Ovary (tissue), 9 donors: ENCODE results near the gene IDH3A. TPM values are rescaled to one million over a fixed set of nuclear protein-coding genes. Genes with fewer than 3 reads are reported as not detected.

Experiments used
- DNase-seq, 5 donors: peaks; one replicate each; pipeline ENCODE4 v3.0.0-alpha.2; 2019 to 2020
- H3K27ac ChIP-seq, 2 donors: fragments of 200-600 bp; one replicate each; pipeline versions ENCODE4 v1.5.1 to v1.8.0; 2019 to 2022
- H3K27me3 ChIP-seq: fragments of 200-600 bp; one replicate; pipeline ENCODE4 v1.8.0; 2022
- H3K36me3 ChIP-seq: fragments of 200-600 bp; sonication (generic); one replicate; pipeline ENCODE4 v1.5.1; 2019
- H3K4me1 ChIP-seq: one replicate; pipeline ENCODE4 v1.8.1; 2013; ENCODE audit warnings: mild to moderate bottlenecking, moderate library complexity; ENCODE audit not compliant: insufficient read depth
- H3K4me3 ChIP-seq: fragments of 200-600 bp; sonication (generic); one replicate; pipeline ENCODE4 v1.5.1; 2017
- H3K9me3 ChIP-seq, 2 donors: fragments of 200-600 bp in 1 of 2; sonication (generic) in 1 of 2; one replicate each; pipeline versions ENCODE4 v1.5.1 to v1.8.1; 2013 to 2019; ENCODE audit warnings: mild to moderate bottlenecking in 1 of 2, moderate library complexity in 1 of 2
- EP300 ChIP-seq: sonication (generic); formaldehyde crosslinking; IDR thresholded peaks from one replicate; pipeline ENCODE4 v1.6.1; 2017; ENCODE audit warnings: antibody characterized with exemption
- POLR2A ChIP-seq: fragments of 450-650 bp; IDR thresholded peaks from one replicate; pipeline ENCODE4 v1.6.1; 2017; ENCODE audit warnings: antibody characterized with exemption, mild to moderate bottlenecking, moderate library complexity
- WGBS, 3 donors: extraction: QIAGEN DNeasy Blood & Tissue Kit in 1 of 3; methylation state at CpG; one replicate each; pipeline versions ENCODE4 v1.1.5 to v1.1.7; 2013 to 2017; 5-methylcytosine and 5-hydroxymethylcytosine counted together
- intact Hi-C, 4 donors: fragments of 100-400 bp; cut with DNase I; formaldehyde crosslinking; loops; one replicate each; pipeline versions ENCODE4 v1.11.0 to v1.15.1; 2022 to 2023
- polyA plus RNA-seq, 2 donors: library from polyadenylated mRNA; stranded (reverse); fragments of 200-250 nt in 1 of 2; fragments of 350-450 nt in 1 of 2; fragmentation: Illumina TruSeq in 1 of 2; extraction: RNeasy Lipid Tissue Mini Kit (QIAGEN cat#74804) in 1 of 2; gene quantifications; one replicate each; pipeline ENCODE4 v1.2.3, GENCODE V29; 2013 to 2014
- total RNA-seq, 7 donors: library from RNA; depleted of rRNA in 2 of 7; stranded (reverse); fragments of >200 nt in 2 of 7; fragmentation: NEBNext Ultra II Directional in 3 of 7; extraction: Animal tissue kit (Norgen Biotek cat#: 25700) in 3 of 7; gene quantifications; one replicate each; pipeline versions ENCODE4 v1.1.0 to v1.2.4, GENCODE V29; 2016 to 2023
- TF ChIP-seq, protein P1 (sequence below), 3 donors: fragments of 450-650 bp in 2 of 3; fragments of 200-600 bp in 1 of 3; IDR thresholded peaks; one replicate each; pipeline versions ENCODE4 v1.5.1 to v1.8.0; 2016 to 2022; ENCODE audit warnings: antibody characterized with exemption in 3 of 3, mild to moderate bottlenecking in 1 of 3
- donor health status: DM: no; HTN: no; CAD: no; lungs with moderate emphysema.
- donor health status: DM: no; HTN: no; CAD: no.
- donor health status: Bipolar disorder and iron deficiency.
- donor health status: DM: yes; HTN: yes; CAD: no.
- donor health status: DM: no; HTN: no; CAD: no.
- donor health status: DM: yes; HTN: yes; CAD: no.

The IDH3A gene
- total and polyA plus RNA-seq, 9 donors: 19.4 to 82.4 (median 58.6) TPM

- Histone ChIP-seq H3K4me1 (peaks cover 19% of the 10 kb centered on the region), H3K9me3 (no peaks in the 10 kb centered on the region), H3K27me3 (no peaks in the 10 kb centered on the region), H3K27ac (no peak overlapping the region), H3K36me3 (no peaks in the 10 kb centered on the region), H3K4me3 (no peak overlapping the region)
- 95 to 97% (median 95%) methylated on average over 8 of the region's 8 CpGs for WGBS, 3 donors
- DNase-seq: no peak
- TF ChIP-seq EP300: no peak
- intact Hi-C loops: no loop called here
These were observed 58.6 kb downstream of the IDH3A start for GRCh38 chr15:78207641-78208340.

GRCh38 chr15:78208341-78208844 lies 59.2 kb downstream of the IDH3A start:
- Histone ChIP-seq H3K9me3 (no peaks in the 10 kb centered on the region), H3K27me3 (no peaks in the 10 kb centered on the region), H3K4me1 (peaks cover 19% of the 10 kb centered on the region), H3K36me3 (no peaks in the 10 kb centered on the region), H3K27ac (no peak overlapping the region), H3K4me3 (no peak overlapping the region)
- TF ChIP-seq, protein P1, sequence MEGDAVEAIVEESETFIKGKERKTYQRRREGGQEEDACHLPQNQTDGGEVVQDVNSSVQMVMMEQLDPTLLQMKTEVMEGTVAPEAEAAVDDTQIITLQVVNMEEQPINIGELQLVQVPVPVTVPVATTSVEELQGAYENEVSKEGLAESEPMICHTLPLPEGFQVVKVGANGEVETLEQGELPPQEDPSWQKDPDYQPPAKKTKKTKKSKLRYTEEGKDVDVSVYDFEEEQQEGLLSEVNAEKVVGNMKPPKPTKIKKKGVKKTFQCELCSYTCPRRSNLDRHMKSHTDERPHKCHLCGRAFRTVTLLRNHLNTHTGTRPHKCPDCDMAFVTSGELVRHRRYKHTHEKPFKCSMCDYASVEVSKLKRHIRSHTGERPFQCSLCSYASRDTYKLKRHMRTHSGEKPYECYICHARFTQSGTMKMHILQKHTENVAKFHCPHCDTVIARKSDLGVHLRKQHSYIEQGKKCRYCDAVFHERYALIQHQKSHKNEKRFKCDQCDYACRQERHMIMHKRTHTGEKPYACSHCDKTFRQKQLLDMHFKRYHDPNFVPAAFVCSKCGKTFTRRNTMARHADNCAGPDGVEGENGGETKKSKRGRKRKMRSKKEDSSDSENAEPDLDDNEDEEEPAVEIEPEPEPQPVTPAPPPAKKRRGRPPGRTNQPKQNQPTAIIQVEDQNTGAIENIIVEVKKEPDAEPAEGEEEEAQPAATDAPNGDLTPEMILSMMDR (IDR thresholded peaks at IDR 0.05): no peak
- TF ChIP-seq EP300: no peak
- TF ChIP-seq POLR2A: no peak
- intact Hi-C loops: no loop called here
- no peak for DNase-seq
- 92 to 95% (median 95%) methylated on average over 8 of the region's 8 CpGs for WGBS, 3 donors

- TF ChIP-seq EP300: no peak
- no peak for TF ChIP-seq POLR2A
- TF ChIP-seq, protein P1 (IDR thresholded peaks at IDR 0.05): no peak
- Histone ChIP-seq H3K36me3 (no peaks in the 10 kb centered on the region), H3K4me1 (peaks cover 19% of the 10 kb centered on the region), H3K4me3 (no peak overlapping the region), H3K27me3 (no peaks in the 10 kb centered on the region), H3K27ac (no peak overlapping the region), H3K9me3 (no peaks in the 10 kb centered on the region)
- DNase-seq: no peak
- intact Hi-C loops: no loop called here
- 88 to 94% (median 90%) methylated on average over 20 of the region's 20 CpGs for WGBS, 3 donors
These were observed 59.9 kb downstream of the IDH3A start for GRCh38 chr15:78208887-78209645.

DNA sequence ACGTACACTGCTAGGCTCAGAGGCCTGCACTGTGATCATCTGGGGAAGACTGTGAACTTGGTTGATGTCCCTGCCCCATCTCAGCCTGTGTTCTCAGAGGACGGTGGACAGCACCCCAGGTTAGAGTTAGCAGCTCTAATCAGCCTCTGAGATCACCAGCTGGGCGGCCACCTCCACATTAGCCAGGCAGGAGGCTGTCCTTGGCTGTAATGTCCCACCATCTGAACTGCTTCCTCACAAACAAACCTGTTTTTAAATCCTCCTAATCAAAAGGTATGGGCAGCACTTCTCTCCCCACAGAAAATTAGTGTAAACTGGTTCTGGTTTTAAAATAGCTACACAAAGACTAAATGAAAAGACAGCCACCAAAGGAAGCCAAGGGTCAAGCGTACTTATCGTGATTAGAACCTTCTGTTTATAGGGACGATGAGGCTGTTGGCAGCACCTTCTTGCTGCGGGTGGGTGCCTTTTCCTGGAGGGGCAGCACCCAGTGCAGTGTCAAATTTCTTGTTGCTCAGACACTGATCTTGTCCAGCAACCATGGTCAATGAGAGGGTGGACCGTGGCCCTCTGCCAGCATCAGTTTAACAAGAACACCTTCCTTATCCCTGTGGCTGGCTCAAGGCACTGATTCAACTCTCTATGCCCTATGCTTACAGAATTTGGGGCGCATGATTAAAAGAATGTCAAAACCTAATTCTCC lies 60.6 kb downstream of the IDH3A start:
- no peak overlapping the region for H3K27ac ChIP-seq
- TF ChIP-seq POLR2A (no peak), EP300 (no peak)
- TF ChIP-seq, protein P1 (IDR thresholded peaks at IDR 0.05): no peak
- no peaks in the 10 kb centered on the region for H3K36me3 ChIP-seq
- intact Hi-C loops: no loop called here
- H3K9me3 ChIP-seq: no peaks in the 10 kb centered on the region
- no peak for DNase-seq
- H3K27me3 ChIP-seq: no peaks in the 10 kb centered on the region
- WGBS, 3 donors: 63 to 78% (median 65%) methylated on average over 9 of the region's 9 CpGs
- H3K4me1 ChIP-seq: peaks cover 12% of the 10 kb centered on the region
- no peak overlapping the region for H3K4me3 ChIP-seq
